ENCODE data around the gene ITGAE.

Gene ITGAE

GRCh38 chr17:3773966-3774365 is 27.0 kb downstream of the ITGAE start:
- Histone ChIP-seq H3K4me3 (ENCODE audit: low read depth, low read length) (no peak overlapping the region), H3K36me3 (ENCODE audit: control insufficient read depth in 2 of 2, insufficient read depth in 1 of 2, low read length in 2 of 2) (no peaks in the 10 kb centered on the region), H3K4me1 (ENCODE audit: control insufficient read depth, insufficient read depth, low read length) (no peaks in the 10 kb centered on the region), H3K9me3 (ENCODE audit: control insufficient read depth, insufficient read depth, low read depth, low read length) (no peaks in the 10 kb centered on the region), H3K27ac (ENCODE audit: extremely low read depth, low read depth, low read length) (no peak overlapping the region)
- CTCF ChIA-PET = interaction anchor here (0.5 to 2.8 kb wide), 4 partner anchors 36 to 140 kb away, joined by 3 to 15 read pairs (median 4); no protein-coding TSS in a partner anchor
- TF ChIP-seq ZSCAN23 (tag by site-specific recombination; IDR thresholded peaks at IDR 0.05) = no peak
- no peak for TF ChIP-seq SETDB1 (IDR thresholded peaks at IDR 0.05; ENCODE audit: insufficient read length, low read length)
- no peak for TF ChIP-seq ZNF707 (tag by site-specific recombination; IDR thresholded peaks at IDR 0.05)
- TF ChIP-seq ZNF140 (tag by site-specific recombination; IDR thresholded peaks at IDR 0.05) = no peak
- TF ChIP-seq, protein P1, sequence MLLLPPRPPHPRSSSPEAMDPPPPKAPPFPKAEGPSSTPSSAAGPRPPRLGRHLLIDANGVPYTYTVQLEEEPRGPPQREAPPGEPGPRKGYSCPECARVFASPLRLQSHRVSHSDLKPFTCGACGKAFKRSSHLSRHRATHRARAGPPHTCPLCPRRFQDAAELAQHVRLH (tag by site-specific recombination; IDR thresholded peaks at IDR 0.05) = no peak
- TF ChIP-seq ZNF514 (tag by site-specific recombination; IDR thresholded peaks at IDR 0.05) = no peak
- TF ChIP-seq ZBTB6 (tag by site-specific recombination; IDR thresholded peaks at IDR 0.05) = no peak
- no peak for TF ChIP-seq ZNF623 (tag by site-specific recombination; IDR thresholded peaks at IDR 0.05)
- TF ChIP-seq TSHZ1 (tag by site-specific recombination; IDR thresholded peaks at IDR 0.05; ENCODE audit: borderline replicate concordance) = no peak
- TF ChIP-seq OVOL3 (tag by site-specific recombination; IDR thresholded peaks at IDR 0.05) = no peak
- TF ChIP-seq BCL6B (tag by site-specific recombination; IDR thresholded peaks at IDR 0.05) = no peak
- no peak for TF ChIP-seq KLF16 (tag by site-specific recombination; IDR thresholded peaks at IDR 0.05)
- POLR2A ChIA-PET = no interaction called here

GRCh38 chr17:3773511-3773910 is 27.5 kb downstream of the ITGAE start:
- ChIA-PET CTCF (interaction anchor here (0.5 to 2.8 kb wide), 4 partner anchors 13 to 140 kb away, joined by 3 to 15 read pairs (median 4); no protein-coding TSS in a partner anchor), POLR2A (interaction anchor here (0.7 kb wide), 1 partner anchor 655 kb away, joined by 3 read pairs; no protein-coding TSS in a partner anchor)
- H3K27ac ChIP-seq (ENCODE audit: extremely low read depth, low read depth, low read length) = no peak overlapping the region
- H3K4me3 ChIP-seq (ENCODE audit: low read depth, low read length) = no peak overlapping the region
- no peaks in the 10 kb centered on the region for H3K36me3 ChIP-seq (ENCODE audit: control insufficient read depth in 2 of 2, insufficient read depth in 1 of 2, low read length in 2 of 2)
- no peaks in the 10 kb centered on the region for H3K9me3 ChIP-seq (ENCODE audit: control insufficient read depth, insufficient read depth, low read depth, low read length)
- TF ChIP-seq ZSCAN30 (tag by site-specific recombination; IDR thresholded peaks at IDR 0.05) (no peak), KLF9 (tag by site-specific recombination; IDR thresholded peaks at IDR 0.05; ENCODE audit: low read depth) (no peak), ZNF354C (tag by site-specific recombination; IDR thresholded peaks at IDR 0.05; ENCODE audit: borderline replicate concordance, low read depth) (no peak), SP7 (tag by site-specific recombination; IDR thresholded peaks at IDR 0.05) (no peak), ZNF155 (tag by site-specific recombination; IDR thresholded peaks at IDR 0.05) (no peak), ZNF311 (tag by site-specific recombination; IDR thresholded peaks at IDR 0.05; ENCODE audit: borderline replicate concordance) (no peak), PRDM1 (tag by site-specific recombination; IDR thresholded peaks at IDR 0.05) (no peak), ZNF791 (tag by site-specific recombination; IDR thresholded peaks at IDR 0.05) (no peak), ZNF555 (tag by site-specific recombination; conservative IDR thresholded peaks at IDR 0.05) (no peak)
- TF ChIP-seq, protein P2, sequence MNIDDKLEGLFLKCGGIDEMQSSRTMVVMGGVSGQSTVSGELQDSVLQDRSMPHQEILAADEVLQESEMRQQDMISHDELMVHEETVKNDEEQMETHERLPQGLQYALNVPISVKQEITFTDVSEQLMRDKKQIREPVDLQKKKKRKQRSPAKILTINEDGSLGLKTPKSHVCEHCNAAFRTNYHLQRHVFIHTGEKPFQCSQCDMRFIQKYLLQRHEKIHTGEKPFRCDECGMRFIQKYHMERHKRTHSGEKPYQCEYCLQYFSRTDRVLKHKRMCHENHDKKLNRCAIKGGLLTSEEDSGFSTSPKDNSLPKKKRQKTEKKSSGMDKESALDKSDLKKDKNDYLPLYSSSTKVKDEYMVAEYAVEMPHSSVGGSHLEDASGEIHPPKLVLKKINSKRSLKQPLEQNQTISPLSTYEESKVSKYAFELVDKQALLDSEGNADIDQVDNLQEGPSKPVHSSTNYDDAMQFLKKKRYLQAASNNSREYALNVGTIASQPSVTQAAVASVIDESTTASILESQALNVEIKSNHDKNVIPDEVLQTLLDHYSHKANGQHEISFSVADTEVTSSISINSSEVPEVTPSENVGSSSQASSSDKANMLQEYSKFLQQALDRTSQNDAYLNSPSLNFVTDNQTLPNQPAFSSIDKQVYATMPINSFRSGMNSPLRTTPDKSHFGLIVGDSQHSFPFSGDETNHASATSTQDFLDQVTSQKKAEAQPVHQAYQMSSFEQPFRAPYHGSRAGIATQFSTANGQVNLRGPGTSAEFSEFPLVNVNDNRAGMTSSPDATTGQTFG (tag by site-specific recombination; IDR thresholded peaks at IDR 0.05; ENCODE audit: borderline replicate concordance) = no peak
- no peaks in the 10 kb centered on the region for H3K4me1 ChIP-seq (ENCODE audit: control insufficient read depth, insufficient read depth, low read length)

Measured in HEK293 (cell line).